Sigmoid colon (tissue), 7 donors: ENCODE results near the gene DNASE1. TPM values are rescaled to one million over a fixed set of nuclear protein-coding genes. Genes with fewer than 3 reads are reported as not detected.

Source experiments
- DNase-seq: peaks from one replicate; pipeline ENCODE4 v3.0.0-alpha.2; 2019
- H3K27ac ChIP-seq, 4 donors: fragments of 200-600 bp; sonication (generic); one replicate each; pipeline ENCODE4 v1.5.1; 2016 to 2019; ENCODE audit warnings: mild to moderate bottlenecking in 1 of 4
- H3K27me3 ChIP-seq, 3 donors: fragments of 200-600 bp; sonication (generic); one replicate each; pipeline ENCODE4 v1.5.1; 2019; ENCODE audit warnings: mild to moderate bottlenecking in 1 of 3
- H3K36me3 ChIP-seq, 4 donors: fragments of 200-600 bp; sonication (generic); one replicate each; pipeline ENCODE4 v1.5.1; 2016 to 2019
- H3K4me1 ChIP-seq, 4 donors: fragments of 200-600 bp; sonication (generic); one replicate each; pipeline ENCODE4 v1.5.1; 2017 to 2019
- H3K4me3 ChIP-seq, 4 donors: fragments of 200-600 bp; sonication (generic); one replicate each; pipeline ENCODE4 v1.5.1; 2017 to 2019; ENCODE audit warnings: mild to moderate bottlenecking in 2 of 4, moderate library complexity in 1 of 4
- H3K9me3 ChIP-seq, 4 donors: fragments of 200-600 bp in 3 of 4; sonication (generic) in 3 of 4; one replicate each; pipeline versions ENCODE4 v1.5.1 to v1.6.1; 2013 to 2019
- CTCF ChIP-seq, 4 experiments: fragments of 450-650 bp in 3 of 4; fragments of 200-600 bp in 1 of 4; IDR thresholded peaks; one replicate each; pipeline ENCODE4 v1.5.1; 2016 to 2019; ENCODE audit warnings: antibody characterized with exemption in 4 of 4, mild to moderate bottlenecking in 3 of 4, moderate library complexity in 2 of 4
- EP300 ChIP-seq, 4 donors: sonication (generic); formaldehyde crosslinking; IDR thresholded peaks; one replicate each; pipeline ENCODE4 v1.6.1; 2017; ENCODE audit warnings: antibody characterized with exemption in 4 of 4
- POLR2A ChIP-seq, 2 donors: fragments of 450-650 bp; IDR thresholded peaks; one replicate each; pipeline ENCODE4 v1.6.1; 2016; ENCODE audit warnings: antibody characterized with exemption in 2 of 2, mild to moderate bottlenecking in 2 of 2, moderate library complexity in 2 of 2
- POLR2AphosphoS5 ChIP-seq, 4 donors: sonication (generic); formaldehyde crosslinking; IDR thresholded peaks; one replicate each; pipeline ENCODE4 v1.6.1; 2017; ENCODE audit warnings: antibody characterized with exemption in 4 of 4
- WGBS, 2 donors: extraction: QIAGEN DNeasy Blood & Tissue Kit; methylation state at CpG; one replicate each; pipeline ENCODE4 v1.1.7; 2013; 5-methylcytosine and 5-hydroxymethylcytosine counted together
- intact Hi-C: fragments of 100-400 bp; cut with DNase I; formaldehyde crosslinking; loops from one replicate; pipeline ENCODE4 v1.15.1; 2023
- polyA plus RNA-seq, 3 donors: library from polyadenylated mRNA; stranded (reverse); fragments of 200-250 nt; gene quantifications; one replicate each; pipeline ENCODE4 v1.2.3, GENCODE V29; 2013
- total RNA-seq, 4 donors: library from RNA; depleted of rRNA; stranded (reverse); fragments of >200 nt; gene quantifications; one replicate each; pipeline ENCODE4 v1.1.0, GENCODE V29; 2016
- donor health status: healthy with polysubstance abuse.
- donor health status: Bipolar disorder and iron deficiency.
- donor health status: healthy.

DNASE1 gene
- total RNA-seq, result 10 to 100 TPM in 3 of 4 donors, 1 to 10 TPM in 1; 8.9 to 22.4 (median 11.9) TPM
- polyA plus RNA-seq, result 10 to 100 TPM in 1 of 3 donors, 1 to 10 TPM in 2; 1.2 to 15.9 (median 4.4) TPM

- peaks cover 4 to 55% (median 21%) of the 10 kb centered on the region in 4 donors for H3K36me3 ChIP-seq
- peak within 1 kb of the TSS in 1 of 4 donors; percentile 19 for H3K27ac ChIP-seq
- no peak within 1 kb of the TSS for H3K4me3 ChIP-seq
- intact Hi-C loops, result no loop called here
- H3K9me3 ChIP-seq, result no peaks in the 10 kb centered on the region
- H3K4me1 ChIP-seq, result no peaks in the 10 kb centered on the region
- peak; percentile 71 for DNase-seq
- TF ChIP-seq EP300 (IDR thresholded peaks at IDR 0.05), result no peak
- no peak for TF ChIP-seq POLR2AphosphoS5 (IDR thresholded peaks at IDR 0.05)
- TF ChIP-seq POLR2A (IDR thresholded peaks at IDR 0.05), result no peak
- TF ChIP-seq CTCF (IDR thresholded peaks at IDR 0.05), result peak in 3 of 4 experiments; percentile 34 to 69 (median 54)
- 24 to 68% methylated on average over 14 of the region's 14 CpGs for WGBS, 2 donors
- H3K27me3 ChIP-seq, result no peaks in the 10 kb centered on the region
Observed at GRCh38 chr16:3654249-3654991, at the start of gene DNASE1. DNASE1 (plus strand) TSS chr16:3654691; CDS start chr16:3655374, 683 bp downstream.

DNA sequence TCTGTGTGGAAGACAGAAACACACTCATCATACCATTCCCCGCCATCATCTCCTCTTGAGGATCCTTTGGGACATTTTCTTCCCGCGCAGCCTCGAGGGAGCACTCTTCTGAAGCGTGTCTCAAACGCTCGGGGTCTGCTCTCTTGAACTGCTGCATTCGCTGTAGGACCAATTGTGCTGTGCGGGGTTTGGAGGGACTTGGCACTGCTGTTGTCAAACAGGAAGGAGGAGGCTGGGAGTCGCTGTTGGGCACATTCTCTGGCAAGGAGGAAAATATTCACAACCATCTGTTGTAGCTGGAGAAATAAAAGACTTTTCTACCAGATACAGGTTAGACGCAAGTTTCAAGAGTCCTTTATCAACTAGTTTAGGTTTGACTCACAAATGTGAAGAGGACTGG lies 48.0 kb upstream of the DNASE1 start:
- peaks cover 0 to 37% (median 0%) of the 10 kb centered on the region in 4 donors for H3K36me3 ChIP-seq
- WGBS, 2 donors, result 89 to 90% methylated on average over 11 of the region's 11 CpGs
- H3K4me3 ChIP-seq, result no peak overlapping the region
- H3K4me1 ChIP-seq, result peaks cover 0 to 11% (median 4%) of the 10 kb centered on the region in 4 donors
- no peaks in the 10 kb centered on the region for H3K9me3 ChIP-seq
- intact Hi-C loops, result no loop called here
- no peak overlapping the region for H3K27ac ChIP-seq
- no peaks in the 10 kb centered on the region for H3K27me3 ChIP-seq
- DNase-seq, result no peak
- TF ChIP-seq CTCF (IDR thresholded peaks at IDR 0.05), result no peak

DNA sequence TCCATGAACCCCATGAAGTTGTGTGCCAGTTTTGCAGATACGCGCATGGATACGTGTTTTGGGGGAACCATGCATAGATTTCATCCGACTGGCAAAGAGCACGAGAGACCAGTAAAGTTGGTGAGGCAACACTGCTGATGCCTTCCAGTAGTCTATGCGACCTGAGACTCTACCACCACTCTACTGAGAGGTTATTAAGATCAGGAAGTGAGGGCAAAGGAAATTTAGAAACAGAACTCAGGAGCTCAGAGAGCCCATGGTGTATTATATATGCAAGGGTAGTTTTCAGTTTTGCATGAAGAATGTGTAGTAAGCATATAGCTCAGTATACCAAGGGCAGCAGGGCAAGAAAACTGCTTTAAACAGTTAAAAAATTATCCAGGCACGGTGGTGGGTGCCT lies 47.3 kb upstream of the DNASE1 start:
- Histone ChIP-seq H3K4me1 (peaks cover 0 to 15% (median 5%) of the 10 kb centered on the region in 4 donors), H3K27ac (no peak overlapping the region), H3K36me3 (peaks cover 0 to 29% (median 0%) of the 10 kb centered on the region in 4 donors), H3K9me3 (no peaks in the 10 kb centered on the region), H3K4me3 (no peak overlapping the region), H3K27me3 (no peaks in the 10 kb centered on the region)
- no peak for DNase-seq
- TF ChIP-seq POLR2A (IDR thresholded peaks at IDR 0.05) (no peak), EP300 (IDR thresholded peaks at IDR 0.05) (no peak), POLR2AphosphoS5 (IDR thresholded peaks at IDR 0.05) (no peak), CTCF (IDR thresholded peaks at IDR 0.05) (no peak)
- intact Hi-C loops, result no loop called here
- WGBS, 2 donors, result 88 to 93% methylated on average over 7 of the region's 7 CpGs

- Histone ChIP-seq H3K9me3 (no peaks in the 10 kb centered on the region), H3K27me3 (no peaks in the 10 kb centered on the region), H3K4me3 (no peak overlapping the region), H3K36me3 (peaks cover 0 to 25% (median 0%) of the 10 kb centered on the region in 4 donors), H3K4me1 (peaks cover 0 to 19% (median 10%) of the 10 kb centered on the region in 4 donors), H3K27ac (no peak overlapping the region)
- intact Hi-C loops, result no loop called here
- WGBS, 2 donors, result 87 to 90% methylated on average over 2 of the region's 2 CpGs
- no peak for DNase-seq
- TF ChIP-seq CTCF (IDR thresholded peaks at IDR 0.05) (no peak), EP300 (IDR thresholded peaks at IDR 0.05) (no peak), POLR2AphosphoS5 (IDR thresholded peaks at IDR 0.05) (no peak), POLR2A (IDR thresholded peaks at IDR 0.05) (no peak)
Observed at GRCh38 chr16:3607634-3608033, 46.9 kb upstream of the DNASE1 start.
